ENCODE measurements around the gene SH3YL1. TPM values are rescaled to one million over a fixed set of nuclear protein-coding genes. Genes with fewer than 3 reads are reported as not detected.

SH3YL1 gene
- total and polyA plus RNA-seq, 7 donors = 17.4 to 119 (median 33.5) TPM

DNA sequence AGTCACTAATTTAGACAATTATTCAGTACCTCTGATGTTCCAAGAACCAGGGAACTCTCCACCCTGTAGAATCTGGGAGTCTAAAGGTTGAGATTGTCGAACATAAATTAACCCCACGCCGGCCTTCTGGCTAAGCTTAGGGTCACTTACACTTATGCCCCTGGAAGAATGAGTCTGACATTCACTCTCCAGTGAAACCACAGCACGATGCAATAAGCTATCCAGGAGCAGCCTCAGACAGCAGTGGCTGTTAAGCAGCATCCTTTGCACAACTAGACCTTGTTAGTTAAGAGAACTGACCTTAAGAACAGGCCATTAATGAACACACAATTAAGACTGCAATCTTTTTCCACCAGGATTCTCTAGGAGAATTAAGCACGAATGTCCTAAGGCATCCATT is 25.0 kb downstream of the SH3YL1 start:
- Histone ChIP-seq H3K27me3 (no peaks in the 10 kb centered on the region), H3K4me1 (no peaks in the 10 kb centered on the region), H3K9me3 (no peaks in the 10 kb centered on the region), H3K4me3 (no peak overlapping the region), H3K27ac (no peak overlapping the region), H3K36me3 (peaks cover 0 to 36% (median 8%) of the 10 kb centered on the region in 4 donors)
- TF ChIP-seq, protein P1, sequence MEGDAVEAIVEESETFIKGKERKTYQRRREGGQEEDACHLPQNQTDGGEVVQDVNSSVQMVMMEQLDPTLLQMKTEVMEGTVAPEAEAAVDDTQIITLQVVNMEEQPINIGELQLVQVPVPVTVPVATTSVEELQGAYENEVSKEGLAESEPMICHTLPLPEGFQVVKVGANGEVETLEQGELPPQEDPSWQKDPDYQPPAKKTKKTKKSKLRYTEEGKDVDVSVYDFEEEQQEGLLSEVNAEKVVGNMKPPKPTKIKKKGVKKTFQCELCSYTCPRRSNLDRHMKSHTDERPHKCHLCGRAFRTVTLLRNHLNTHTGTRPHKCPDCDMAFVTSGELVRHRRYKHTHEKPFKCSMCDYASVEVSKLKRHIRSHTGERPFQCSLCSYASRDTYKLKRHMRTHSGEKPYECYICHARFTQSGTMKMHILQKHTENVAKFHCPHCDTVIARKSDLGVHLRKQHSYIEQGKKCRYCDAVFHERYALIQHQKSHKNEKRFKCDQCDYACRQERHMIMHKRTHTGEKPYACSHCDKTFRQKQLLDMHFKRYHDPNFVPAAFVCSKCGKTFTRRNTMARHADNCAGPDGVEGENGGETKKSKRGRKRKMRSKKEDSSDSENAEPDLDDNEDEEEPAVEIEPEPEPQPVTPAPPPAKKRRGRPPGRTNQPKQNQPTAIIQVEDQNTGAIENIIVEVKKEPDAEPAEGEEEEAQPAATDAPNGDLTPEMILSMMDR (IDR thresholded peaks at IDR 0.05) = no peak
- no peak for TF ChIP-seq EP300 (IDR thresholded peaks at IDR 0.05)
- no peak for TF ChIP-seq POLR2AphosphoS5 (IDR thresholded peaks at IDR 0.05)
- TF ChIP-seq POLR2A (IDR thresholded peaks at IDR 0.05) = no peak
- intact Hi-C loops (cut with DNase I) = no loop called here
- DNase-seq = no peak
- WGBS, 2 donors = 82 to 88% methylated on average over 5 of the region's 5 CpGs

- no peak overlapping the region for H3K27ac ChIP-seq
- H3K27me3 ChIP-seq = no peaks in the 10 kb centered on the region
- WGBS, 2 donors = 65 to 85% methylated on average over 3 of the region's 3 CpGs
- TF ChIP-seq EP300 (IDR thresholded peaks at IDR 0.05) (no peak), POLR2A (IDR thresholded peaks at IDR 0.05) (no peak), POLR2AphosphoS5 (IDR thresholded peaks at IDR 0.05) (no peak)
- TF ChIP-seq, protein P1 (IDR thresholded peaks at IDR 0.05) = no peak
- no peaks in the 10 kb centered on the region for H3K4me1 ChIP-seq
- DNase-seq = no peak
- intact Hi-C loops (cut with DNase I) = no loop called here
- H3K9me3 ChIP-seq = no peaks in the 10 kb centered on the region
- H3K4me3 ChIP-seq = no peak overlapping the region
- peaks cover 0 to 36% (median 6%) of the 10 kb centered on the region in 4 donors for H3K36me3 ChIP-seq
Measured at GRCh38 chr2:238431-238830, 25.4 kb downstream of the SH3YL1 start.

- Histone ChIP-seq H3K4me3 (no peak overlapping the region), H3K36me3 (peaks cover 0 to 36% (median 7%) of the 10 kb centered on the region in 4 donors), H3K4me1 (no peaks in the 10 kb centered on the region), H3K27me3 (no peaks in the 10 kb centered on the region), H3K9me3 (no peaks in the 10 kb centered on the region), H3K27ac (no peak overlapping the region)
- no peak for DNase-seq
- TF ChIP-seq EP300 (IDR thresholded peaks at IDR 0.05) (no peak), POLR2A (IDR thresholded peaks at IDR 0.05) (no peak), POLR2AphosphoS5 (IDR thresholded peaks at IDR 0.05) (no peak)
- TF ChIP-seq, protein P1 (IDR thresholded peaks at IDR 0.05) = no peak
- WGBS, 2 donors = 61 to 80% methylated on average over 6 of the region's 6 CpGs
- intact Hi-C loops (cut with DNase I) = no loop called here
Measured at GRCh38 chr2:237878-238277, 26.0 kb downstream of the SH3YL1 start.

DNA sequence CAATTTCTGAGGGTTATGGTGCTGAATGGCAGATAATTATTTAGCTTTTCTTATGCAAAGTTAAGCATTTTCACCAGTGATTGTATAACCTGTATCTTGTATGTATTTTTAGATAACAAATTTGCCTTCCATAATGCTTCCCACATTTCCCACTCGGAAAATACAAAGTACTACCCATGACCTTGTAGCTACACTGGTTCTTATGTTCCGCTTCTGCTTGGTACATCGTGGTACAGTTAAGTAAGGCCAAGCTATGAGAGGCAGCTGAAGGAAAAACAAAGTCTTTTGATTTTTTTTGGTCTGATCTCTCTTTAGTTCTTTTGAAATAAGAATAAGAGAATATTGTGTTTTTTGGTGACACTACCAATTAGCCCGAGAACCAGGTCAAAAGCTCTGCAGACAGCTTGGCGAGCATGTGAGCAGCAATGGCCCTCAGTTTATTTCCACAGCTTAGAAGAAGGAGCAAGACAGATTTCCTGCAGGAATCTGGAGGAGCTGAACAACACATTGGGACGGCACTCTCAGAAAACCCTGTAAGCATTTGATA is 26.8 kb downstream of the SH3YL1 start:
- H3K4me1 ChIP-seq = no peaks in the 10 kb centered on the region
- no peaks in the 10 kb centered on the region for H3K9me3 ChIP-seq
- 94% methylated on average over 6 of the region's 6 CpGs for WGBS, 2 donors
- TF ChIP-seq POLR2AphosphoS5 (IDR thresholded peaks at IDR 0.05) = no peak
- TF ChIP-seq, protein P1 (IDR thresholded peaks at IDR 0.05) = no peak
- no peak for TF ChIP-seq EP300 (IDR thresholded peaks at IDR 0.05)
- no peak for TF ChIP-seq POLR2A (IDR thresholded peaks at IDR 0.05)
- no peak overlapping the region for H3K4me3 ChIP-seq
- H3K36me3 ChIP-seq = peaks cover 0 to 32% (median 7%) of the 10 kb centered on the region in 4 donors
- no peak for DNase-seq
- intact Hi-C loops (cut with DNase I) = no loop called here
- H3K27me3 ChIP-seq = no peaks in the 10 kb centered on the region
- no peak overlapping the region for H3K27ac ChIP-seq

DNA sequence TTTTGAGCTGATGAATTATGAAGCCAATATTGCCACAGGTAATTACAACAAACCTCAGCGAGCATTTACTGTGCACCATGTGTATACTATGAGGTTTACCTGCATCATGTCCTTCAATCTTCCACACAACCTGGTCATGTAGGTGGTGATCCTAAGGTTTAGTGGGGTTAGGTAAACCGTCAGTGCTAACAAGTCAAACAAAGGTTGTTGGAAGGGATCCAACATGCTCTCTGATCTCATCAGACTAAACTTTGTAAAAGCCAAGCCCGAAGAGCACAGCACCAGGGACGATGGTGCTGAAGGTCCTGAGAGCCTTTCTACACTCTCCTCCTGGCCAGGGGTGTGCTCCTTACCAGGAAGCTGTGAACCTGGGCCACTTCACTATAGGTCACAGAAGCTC is 29.4 kb downstream of the SH3YL1 start:
- no peak for DNase-seq
- no peak overlapping the region for H3K27ac ChIP-seq
- 45 to 80% methylated on average over 4 of the region's 4 CpGs for WGBS, 2 donors
- TF ChIP-seq, protein P1 (IDR thresholded peaks at IDR 0.05) = no peak
- TF ChIP-seq POLR2AphosphoS5 (IDR thresholded peaks at IDR 0.05) (no peak), EP300 (IDR thresholded peaks at IDR 0.05) (no peak)
- intact Hi-C loops (cut with DNase I) = no loop called here
- no peak overlapping the region for H3K4me3 ChIP-seq
- no peaks in the 10 kb centered on the region for H3K4me1 ChIP-seq
- no peaks in the 10 kb centered on the region for H3K9me3 ChIP-seq
- H3K36me3 ChIP-seq = peaks cover 0 to 32% (median 3%) of the 10 kb centered on the region in 4 donors
- H3K27me3 ChIP-seq = no peaks in the 10 kb centered on the region
